CD4-positive, alpha-beta memory T cell (primary cell): Measurements from ENCODE around the gene DCUN1D2. TPM values are rescaled to one million over a fixed set of nuclear protein-coding genes. Genes with fewer than 3 reads are reported as not detected.

Experiments
- CTCF ChIA-PET: fragments of 350-600 bp; sonication (Branson Sonifier 250); formaldehyde crosslinking; loops from one replicate; lab custom pipeline; 2021; ENCODE audit warnings: inconsistent platforms; ENCODE audit not compliant: partially characterized antibody; lab: Charles Lee
- POLR2A ChIA-PET: fragments of 350-600 bp; sonication (Branson Sonifier 250); formaldehyde crosslinking; loops from one replicate; lab custom pipeline; 2021; ENCODE audit not compliant: partially characterized antibody; lab: Charles Lee
- DNase-seq, 5 donors: peaks; one replicate each; pipeline versions ENCODE4 v3.0.0 to v3.0.0-alpha.2; 2020 to 2022; ENCODE audit warnings: mixed read lengths in 1 of 5
- H3K27ac ChIP-seq: one replicate; pipeline ENCODE4 v1.7.0; 2013; ENCODE audit warnings: low read depth, low read length
- H3K27me3 ChIP-seq: 2 replicates; pipeline ENCODE4 v1.7.0; 2013; ENCODE audit warnings: mild to moderate bottlenecking, low read length, moderate library complexity; ENCODE audit not compliant: insufficient read depth
- H3K36me3 ChIP-seq: 2 replicates; pipeline ENCODE4 v1.7.0; 2013; ENCODE audit warnings: mild to moderate bottlenecking, low read length, moderate library complexity; ENCODE audit not compliant: insufficient read depth
- H3K4me1 ChIP-seq: 2 replicates; pipeline ENCODE4 v1.7.0; 2013; ENCODE audit warnings: mild to moderate bottlenecking, low read length, moderate library complexity; ENCODE audit not compliant: insufficient read depth
- H3K4me3 ChIP-seq, 2 donors: one replicate each; pipeline ENCODE4 v1.7.0; 2013; ENCODE audit warnings: low read length in 2 of 2, mild to moderate bottlenecking in 1 of 2
- H3K9me3 ChIP-seq, 2 donors: one replicate each; pipeline ENCODE4 v1.7.0; 2013; ENCODE audit warnings: low read length in 2 of 2, control low read depth in 1 of 2; ENCODE audit not compliant: control insufficient read depth in 1 of 2
- H3K27ac Mint-ChIP-seq, 7 donors: one replicate each; pipeline ENCODE4 v1.8.0; 2020 to 2021; ENCODE audit warnings: mixed read lengths in 7 of 7, mild to moderate bottlenecking in 6 of 7, inconsistent platforms in 3 of 7, moderate library complexity in 3 of 7
- H3K27me3 Mint-ChIP-seq, 2 donors: one replicate each; pipeline ENCODE4 v1.8.0; 2020 to 2021; ENCODE audit warnings: mixed read lengths in 2 of 2
- H3K36me3 Mint-ChIP-seq, 2 donors: one replicate each; pipeline ENCODE4 v1.8.0; 2020 to 2021; ENCODE audit warnings: mixed read lengths in 2 of 2, inconsistent platforms in 1 of 2, mild to moderate bottlenecking in 1 of 2
- H3K4me1 Mint-ChIP-seq, 4 donors: one replicate each; pipeline ENCODE4 v1.8.0; 2020 to 2021; ENCODE audit warnings: mixed read lengths in 4 of 4, mild to moderate bottlenecking in 1 of 4
- H3K4me3 Mint-ChIP-seq, 8 donors: one replicate each; pipeline ENCODE4 v1.8.0; 2020 to 2021; ENCODE audit warnings: mixed read lengths in 8 of 8, mild to moderate bottlenecking in 7 of 8, moderate library complexity in 6 of 8, inconsistent platforms in 3 of 8
- H3K9me3 Mint-ChIP-seq, 8 donors: one replicate each; pipeline ENCODE4 v1.8.0; 2020 to 2021; ENCODE audit warnings: mixed read lengths in 8 of 8, mild to moderate bottlenecking in 5 of 8, inconsistent platforms in 3 of 8, moderate library complexity in 1 of 8
- intact Hi-C: fragments of 100-400 bp; cut with micrococcal nuclease; formaldehyde crosslinking; loops from one replicate; pipeline ENCODE4 v1.15.1; 2023
- polyA plus RNA-seq, 2 donors: library from polyadenylated mRNA; unstranded; fragments of 300-500 nt; fragmentation: Illumina TruSeq; gene quantifications; one replicate each; pipeline ENCODE4 v1.2.3, GENCODE V29; 2021
- total RNA-seq, 2 experiments: library from RNA; stranded (reverse); gene quantifications; one replicate each; pipeline ENCODE4 v1.2.3, GENCODE V29; 2021

Gene DCUN1D2
- total and polyA plus RNA-seq, 4 experiments from 2014 or later: 6.6 to 34.8 (median 20.8) TPM

DNA sequence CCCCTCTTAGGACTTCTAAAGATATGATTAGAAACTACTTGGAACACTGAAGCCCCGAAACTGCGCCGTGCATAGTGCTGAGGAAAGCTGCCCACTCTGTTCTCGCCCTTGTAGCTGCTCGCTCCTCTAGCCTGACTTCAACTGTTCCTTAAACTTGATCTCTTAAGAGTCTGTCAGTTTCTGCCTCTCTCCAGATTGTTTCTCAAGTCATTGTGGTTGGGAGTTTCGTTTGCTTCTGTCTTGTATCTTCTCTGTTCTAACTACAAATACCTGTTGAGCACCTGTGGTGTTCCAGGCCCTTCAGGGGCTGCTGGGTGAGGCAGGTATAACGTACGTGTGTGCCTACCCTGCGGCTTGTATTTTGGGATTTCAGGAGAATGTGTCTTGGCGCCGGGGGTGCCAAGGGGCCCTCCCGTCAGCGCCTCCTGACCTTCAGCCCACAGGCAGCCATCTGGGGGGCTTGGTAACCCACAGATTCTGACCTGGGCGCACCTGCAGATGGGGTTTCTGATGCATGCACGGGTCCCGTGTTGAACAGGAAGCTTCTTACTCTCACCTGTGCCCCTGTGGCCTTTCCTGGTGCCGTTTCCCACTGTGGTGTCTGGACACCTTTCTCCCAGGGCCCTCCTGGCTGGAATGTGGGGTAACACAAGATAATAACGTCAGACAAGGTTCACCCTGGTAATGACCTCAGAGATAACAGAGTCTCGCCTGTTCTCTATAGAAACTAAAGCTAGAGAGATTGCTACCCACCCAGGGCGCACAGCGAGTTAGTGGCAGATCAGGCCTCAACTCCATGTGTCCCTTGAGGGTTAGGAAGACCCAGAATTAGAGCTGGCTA, 17.2 kb upstream of the DCUN1D2 start:
- POLR2A ChIA-PET: no interaction called here
- CTCF ChIA-PET: no interaction called here
- Histone ChIP-seq H3K27me3 (no peaks in the 10 kb centered on the region), H3K4me3 (no peak overlapping the region), H3K27ac (no peak overlapping the region), H3K4me1 (no peaks in the 10 kb centered on the region), H3K36me3 (peaks cover 19% of the 10 kb centered on the region), H3K9me3 (no peaks in the 10 kb centered on the region)
- H3K36me3 Mint-ChIP-seq: peaks cover 43 to 52% of the 10 kb centered on the region in 2 donors
- no peaks in the 10 kb centered on the region for H3K9me3 Mint-ChIP-seq
- intact Hi-C loops: no loop called here
- H3K27me3 Mint-ChIP-seq: no peaks in the 10 kb centered on the region
- no peak overlapping the region for H3K4me3 Mint-ChIP-seq
- peaks cover 0 to 7% (median 3%) of the 10 kb centered on the region in 4 donors for H3K4me1 Mint-ChIP-seq
- H3K27ac Mint-ChIP-seq: no peak overlapping the region
- no peak for DNase-seq

DNA sequence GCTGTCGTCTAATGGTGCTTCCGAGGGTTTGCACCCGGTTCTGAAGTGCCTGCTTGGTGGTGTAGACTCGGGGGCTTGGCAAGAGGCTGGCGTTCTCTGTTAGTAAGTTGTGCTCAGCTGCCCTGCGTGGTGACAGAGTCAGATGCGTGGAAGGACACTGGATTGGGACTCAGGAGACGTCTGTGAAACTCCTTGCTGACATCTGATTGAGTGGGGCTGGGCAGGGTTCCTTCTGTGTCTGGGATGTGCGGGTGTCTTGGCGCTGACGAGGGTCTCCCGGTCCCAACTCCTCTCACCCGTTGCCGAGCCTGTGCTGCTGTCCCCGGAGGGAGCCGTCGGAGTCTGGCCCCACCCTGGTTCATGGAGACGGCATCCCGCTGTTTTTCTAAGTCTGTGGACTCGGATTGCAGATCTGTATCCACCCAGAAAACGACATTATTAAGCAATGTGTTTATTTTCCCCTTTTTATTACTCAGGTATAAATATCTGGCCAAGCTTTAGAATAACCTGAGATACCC, 16.4 kb upstream of the DCUN1D2 start:
- H3K27ac Mint-ChIP-seq: no peak overlapping the region

DNA sequence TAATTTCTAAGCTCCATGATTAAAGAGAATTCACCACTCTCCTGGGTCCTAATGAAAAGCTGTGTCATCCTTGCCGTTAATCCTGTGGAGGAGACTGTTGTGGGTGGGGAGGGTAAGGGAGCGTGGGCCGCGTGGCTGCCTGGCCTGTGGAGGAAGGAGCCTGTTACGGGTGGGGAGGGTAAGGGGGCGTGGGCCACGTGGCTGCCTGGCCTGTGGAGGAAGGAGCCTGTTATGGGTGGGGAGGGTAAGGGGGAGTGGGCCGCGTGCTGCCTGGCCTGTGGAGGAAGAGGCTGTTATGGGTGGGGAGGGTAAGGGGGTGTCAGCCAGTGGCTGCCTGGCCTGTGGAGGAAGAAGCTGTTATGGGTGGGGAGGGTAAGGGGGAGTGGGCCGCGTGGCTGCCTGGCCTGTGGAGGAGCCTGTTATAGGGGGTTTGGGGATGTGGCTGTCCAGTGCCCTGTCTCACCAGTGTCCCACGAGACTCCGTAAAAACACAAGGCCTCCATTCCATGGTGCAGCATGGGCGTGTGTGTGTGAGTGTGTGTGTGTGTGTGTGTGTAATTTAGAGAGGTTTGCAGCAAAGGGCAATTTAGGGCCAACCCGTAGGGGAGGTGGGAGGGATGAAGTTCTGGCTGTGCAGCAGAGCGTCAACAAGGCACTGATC, 15.6 kb upstream of the DCUN1D2 start:
- Mint-ChIP-seq H3K4me1 (peaks cover 0 to 7% (median 3%) of the 10 kb centered on the region in 4 donors), H3K9me3 (no peaks in the 10 kb centered on the region), H3K36me3 (peaks cover 43 to 52% of the 10 kb centered on the region in 2 donors), H3K27me3 (no peaks in the 10 kb centered on the region), H3K27ac (peak overlapping the region in 1 of 7 donors; percentile 52), H3K4me3 (no peak overlapping the region)
- POLR2A ChIA-PET: no interaction called here
- CTCF ChIA-PET: no interaction called here
- Histone ChIP-seq H3K4me1 (no peaks in the 10 kb centered on the region), H3K36me3 (peaks cover 25% of the 10 kb centered on the region), H3K9me3 (no peaks in the 10 kb centered on the region), H3K4me3 (no peak overlapping the region), H3K27me3 (no peaks in the 10 kb centered on the region), H3K27ac (no peak overlapping the region)
- no peak for DNase-seq
- intact Hi-C loops: no loop called here

More for the DNA sequence above, 16.4 kb upstream of the DCUN1D2 start:
- H3K4me1 ChIP-seq: no peaks in the 10 kb centered on the region
- intact Hi-C loops: no loop called here
- no peak for DNase-seq
- no peaks in the 10 kb centered on the region for H3K9me3 ChIP-seq
- H3K36me3 Mint-ChIP-seq: peaks cover 38 to 46% of the 10 kb centered on the region in 2 donors
- no peaks in the 10 kb centered on the region for H3K27me3 ChIP-seq
- H3K4me3 ChIP-seq: no peak overlapping the region
- H3K27me3 Mint-ChIP-seq: no peaks in the 10 kb centered on the region
- peaks cover 0 to 7% (median 3%) of the 10 kb centered on the region in 4 donors for H3K4me1 Mint-ChIP-seq
- no peak overlapping the region for H3K27ac ChIP-seq
- CTCF ChIA-PET: no interaction called here
- H3K4me3 Mint-ChIP-seq: no peak overlapping the region
- POLR2A ChIA-PET: no interaction called here
- peaks cover 20% of the 10 kb centered on the region for H3K36me3 ChIP-seq
- no peaks in the 10 kb centered on the region for H3K9me3 Mint-ChIP-seq

DNA sequence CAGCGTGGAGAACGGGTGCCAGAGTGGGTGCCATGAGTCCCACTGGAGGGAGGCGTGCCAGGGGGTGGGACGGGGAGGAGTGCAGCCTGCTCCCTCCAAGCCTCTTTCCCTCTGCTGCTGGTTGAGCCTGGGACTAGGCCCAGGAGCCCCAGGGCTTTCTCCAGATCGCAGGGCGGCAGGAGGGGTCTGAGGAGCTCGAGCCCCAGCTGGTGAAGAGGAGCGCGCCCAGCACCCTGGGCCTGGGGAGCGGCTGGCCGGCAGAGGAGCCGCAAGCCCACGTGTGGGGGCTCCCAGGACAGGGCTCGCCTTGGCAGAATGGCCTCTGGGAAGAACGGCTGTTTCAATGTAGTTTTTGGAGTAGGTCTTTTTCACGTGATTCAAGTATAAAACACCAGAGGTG, 12.2 kb upstream of the DCUN1D2 start:
- Histone ChIP-seq H3K9me3 (no peaks in the 10 kb centered on the region), H3K27me3 (no peaks in the 10 kb centered on the region), H3K4me3 (no peak overlapping the region), H3K36me3 (peaks cover 43% of the 10 kb centered on the region), H3K4me1 (no peaks in the 10 kb centered on the region), H3K27ac (no peak overlapping the region)
- Mint-ChIP-seq H3K36me3 (peaks cover 48 to 64% of the 10 kb centered on the region in 2 donors), H3K9me3 (no peaks in the 10 kb centered on the region), H3K4me3 (no peak overlapping the region), H3K27ac (no peak overlapping the region), H3K27me3 (no peaks in the 10 kb centered on the region), H3K4me1 (peaks cover 0 to 10% (median 6%) of the 10 kb centered on the region in 4 donors)
- ChIA-PET POLR2A (no interaction called here), CTCF (no interaction called here)
- intact Hi-C loops: no loop called here
- DNase-seq: no peak

DNA sequence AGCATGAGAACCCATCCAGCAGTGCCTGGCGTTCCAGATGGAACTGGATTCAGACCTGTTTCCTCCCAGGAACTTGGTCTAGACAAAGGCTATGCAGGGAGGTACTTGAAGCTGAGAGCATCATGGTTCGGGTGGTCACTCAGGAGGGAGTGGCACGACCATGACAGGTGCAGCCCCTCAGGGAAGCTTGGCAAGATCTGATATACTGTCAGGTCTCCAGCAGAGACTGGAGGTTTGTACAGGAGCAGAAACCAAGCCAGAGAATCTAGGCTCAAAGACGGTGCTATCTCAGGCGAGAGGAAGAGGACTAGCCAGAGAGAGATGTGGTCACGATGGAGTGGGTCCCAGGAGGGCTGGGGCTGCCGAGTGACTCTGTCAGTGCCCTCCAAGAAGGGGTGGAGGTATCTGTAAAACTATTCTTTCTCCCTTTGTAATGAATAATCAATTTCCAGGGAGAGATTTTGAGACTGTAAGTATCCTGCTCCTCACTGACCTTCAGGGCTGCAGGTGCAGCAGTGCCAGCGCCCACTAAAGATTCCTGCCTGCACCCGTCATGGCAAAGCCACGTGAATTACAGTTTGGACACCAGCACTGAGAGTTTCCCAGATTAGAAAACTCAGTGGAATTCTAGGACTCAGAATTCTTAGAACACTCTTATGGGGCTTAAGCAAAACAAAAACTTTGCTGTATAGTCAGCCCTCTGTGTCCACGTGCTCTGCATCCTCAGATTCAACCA, 10.2 kb upstream of the DCUN1D2 start:
- Mint-ChIP-seq H3K36me3 (peaks cover 55 to 68% of the 10 kb centered on the region in 2 donors), H3K9me3 (no peaks in the 10 kb centered on the region)

DNA sequence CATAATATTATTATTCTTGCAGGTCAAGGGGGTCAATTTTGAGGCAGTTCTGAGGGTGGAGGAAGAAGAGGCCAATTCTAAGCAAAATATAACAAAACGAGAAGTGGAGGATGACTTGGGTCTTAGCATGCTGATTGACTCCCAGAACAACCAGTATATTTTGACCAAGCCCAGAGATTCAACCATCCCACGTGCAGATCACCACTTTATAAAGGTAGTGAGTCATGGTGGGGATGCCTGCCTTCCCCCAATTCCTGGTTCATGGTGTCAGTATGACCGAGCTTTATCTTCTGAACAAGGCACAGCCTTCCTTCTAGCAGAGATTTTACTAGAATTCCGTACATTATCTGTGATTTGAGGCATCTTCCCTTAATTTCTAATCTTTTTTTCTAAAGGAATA, 9.4 kb upstream of the DCUN1D2 start:
- Mint-ChIP-seq H3K36me3 (peaks cover 49 to 66% of the 10 kb centered on the region in 2 donors), H3K27me3 (no peaks in the 10 kb centered on the region), H3K9me3 (no peaks in the 10 kb centered on the region), H3K4me3 (no peak overlapping the region), H3K4me1 (peaks cover 14 to 29% (median 16%) of the 10 kb centered on the region in 4 donors), H3K27ac (peak overlapping the region in 1 of 7 donors; percentile 5)
- intact Hi-C loops: no loop called here
- Histone ChIP-seq H3K27ac (no peak overlapping the region), H3K27me3 (no peaks in the 10 kb centered on the region), H3K9me3 (no peaks in the 10 kb centered on the region), H3K4me1 (peaks cover 21% of the 10 kb centered on the region), H3K36me3 (peaks cover 43% of the 10 kb centered on the region), H3K4me3 (no peak overlapping the region)
- ChIA-PET POLR2A (no interaction called here), CTCF (no interaction called here)
- no peak for DNase-seq

More for the DNA sequence above, 10.2 kb upstream of the DCUN1D2 start:
- Histone ChIP-seq H3K27me3 (no peaks in the 10 kb centered on the region), H3K9me3 (no peaks in the 10 kb centered on the region), H3K36me3 (peaks cover 43% of the 10 kb centered on the region), H3K4me1 (peaks cover 16% of the 10 kb centered on the region), H3K4me3 (no peak overlapping the region), H3K27ac (no peak overlapping the region)
- intact Hi-C loops: no loop called here
- ChIA-PET CTCF (no interaction called here), POLR2A (no interaction called here)
- peaks cover 7 to 21% (median 13%) of the 10 kb centered on the region in 4 donors for H3K4me1 Mint-ChIP-seq
- peak overlapping the region in 1 of 7 donors; percentile 13 for H3K27ac Mint-ChIP-seq
- DNase-seq: no peak
- no peak overlapping the region for H3K4me3 Mint-ChIP-seq
- H3K27me3 Mint-ChIP-seq: no peaks in the 10 kb centered on the region

DNA sequence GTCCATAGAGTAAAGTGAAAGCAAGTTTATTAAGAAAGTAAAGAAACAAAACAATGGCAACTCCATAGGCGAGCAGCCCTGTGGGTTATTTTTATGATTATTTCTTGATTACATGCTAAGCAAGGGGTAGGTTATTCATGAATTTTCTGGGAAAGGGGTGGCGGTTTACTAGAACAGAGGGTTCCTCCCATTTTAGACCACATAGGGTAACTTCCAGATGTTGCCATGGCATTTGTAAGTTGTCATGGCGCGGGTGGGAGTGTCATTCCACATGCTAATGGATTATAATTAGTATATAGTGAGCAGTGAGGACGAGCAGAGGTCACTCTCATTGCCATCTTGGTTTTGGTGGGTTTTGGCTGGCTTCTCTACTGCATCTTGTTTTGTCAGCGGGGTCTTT, 8.4 kb upstream of the DCUN1D2 start:
- intact Hi-C loops: no loop called here
- Mint-ChIP-seq H3K4me1 (peaks cover 18 to 38% (median 19%) of the 10 kb centered on the region in 4 donors), H3K27ac (no peak overlapping the region), H3K9me3 (no peaks in the 10 kb centered on the region), H3K36me3 (peaks cover 41 to 60% of the 10 kb centered on the region in 2 donors), H3K4me3 (no peak overlapping the region), H3K27me3 (no peaks in the 10 kb centered on the region)
- CTCF ChIA-PET: no interaction called here
- no peaks in the 10 kb centered on the region for H3K9me3 ChIP-seq
- POLR2A ChIA-PET: no interaction called here
- H3K36me3 ChIP-seq: peaks cover 38% of the 10 kb centered on the region
- no peak overlapping the region for H3K4me3 ChIP-seq
- no peaks in the 10 kb centered on the region for H3K27me3 ChIP-seq
- H3K4me1 ChIP-seq: peaks cover 22% of the 10 kb centered on the region
- no peak overlapping the region for H3K27ac ChIP-seq
- no peak for DNase-seq
